OCI-LY1 (cell line): ENCODE data around the gene PAK5.

Source experiments
- H2AFZ ChIP-seq: fragments of 200-600 bp; sonication (generic), shearing (Covaris generic); 2 replicates; pipeline ENCODE4 v1.6.0; 2014; ENCODE audit warnings: antibody characterized with exemption, mild to moderate bottlenecking, low read length
- H3F3A ChIP-seq: fragments of 200-600 bp; sonication (generic), shearing (Covaris generic); 2 replicates; pipeline ENCODE4 v1.6.0; 2014; ENCODE audit warnings: mild to moderate bottlenecking, antibody characterized with exemption, low read length, moderate library complexity; ENCODE audit not compliant: insufficient read depth
- H3K27ac ChIP-seq: fragments of 200-600 bp; sonication (generic); 2 replicates; pipeline ENCODE4 v1.5.1; 2014; ENCODE audit warnings: low read length, mixed run types, mild to moderate bottlenecking, low read depth; ENCODE audit not compliant: poor library complexity, severe bottlenecking
- H3K27me3 ChIP-seq: fragments of 200-600 bp; sonication (generic); 2 replicates; pipeline ENCODE4 v1.6.0; 2014; ENCODE audit warnings: antibody characterized with exemption, mild to moderate bottlenecking, low read length, moderate library complexity; ENCODE audit not compliant: insufficient read depth
- H3K36me3 ChIP-seq: fragments of 200-600 bp; sonication (generic); 2 replicates; pipeline ENCODE4 v1.6.1; 2014; ENCODE audit warnings: mild to moderate bottlenecking, antibody characterized with exemption, low read length, moderate library complexity, mixed read lengths; ENCODE audit not compliant: insufficient read depth
- H3K4me1 ChIP-seq: fragments of 200-600 bp; sonication (generic); 2 replicates; pipeline ENCODE4 v1.5.1; 2014; ENCODE audit warnings: mild to moderate bottlenecking, low read length, moderate library complexity; ENCODE audit not compliant: insufficient read depth, severe bottlenecking
- H3K4me2 ChIP-seq: fragments of 200-600 bp; sonication (generic), shearing (Covaris generic); 2 replicates; pipeline ENCODE4 v1.6.1; 2014; ENCODE audit warnings: low read length
- H3K4me3 ChIP-seq: fragments of 200-600 bp; sonication (generic); 2 replicates; pipeline ENCODE4 v1.5.1; 2014; ENCODE audit warnings: low read length, low read depth, mild to moderate bottlenecking, mixed read lengths; ENCODE audit not compliant: poor library complexity, severe bottlenecking
- H3K79me2 ChIP-seq: fragments of 200-600 bp; shearing (Covaris generic); 2 replicates; pipeline ENCODE4 v1.6.1; 2016; ENCODE audit warnings: mixed run types, low read length, mixed read lengths; ENCODE audit not compliant: insufficient read depth
- H3K9ac ChIP-seq: fragments of 200-600 bp; sonication (generic), shearing (Covaris generic); 2 replicates; pipeline ENCODE4 v1.6.1; 2014; ENCODE audit warnings: mild to moderate bottlenecking, low read length, mixed read lengths
- H3K9me2 ChIP-seq: fragments of 200-600 bp; sonication (generic), shearing (Covaris generic); 2 replicates; pipeline ENCODE4 v1.6.1; 2014; ENCODE audit warnings: low read depth, mild to moderate bottlenecking, low read length, mixed read lengths
- H3K9me3 ChIP-seq: fragments of 200-600 bp; shearing (Covaris generic); 2 replicates; pipeline ENCODE4 v1.6.1; 2014; ENCODE audit warnings: low read length, mixed read lengths
- H4K20me1 ChIP-seq: fragments of 200-600 bp; sonication (generic), shearing (Covaris generic); 2 replicates; pipeline ENCODE4 v1.6.0; 2016; ENCODE audit warnings: mild to moderate bottlenecking, low read length; ENCODE audit not compliant: insufficient read depth
- CTCF ChIP-seq: fragments of 200-600 bp; sonication (generic), shearing (Covaris generic); IDR thresholded peaks from 2 replicates; pipeline ENCODE4 v1.5.1; 2017; ENCODE audit warnings: mild to moderate bottlenecking, antibody characterized with exemption, low read length, moderate library complexity, mixed read lengths
- EZH2 ChIP-seq: fragments of 200-600 bp; sonication (generic), shearing (Covaris generic); IDR thresholded peaks from 2 replicates; pipeline ENCODE4 v1.8.0; 2017; ENCODE audit warnings: borderline replicate concordance, mixed run types, mild to moderate bottlenecking, antibody characterized with exemption, low read length, moderate library complexity, mixed read lengths

PAK5 gene

GRCh38 chr20:9711872-9712271 is 127.0 kb downstream of the PAK5 start:
- Histone ChIP-seq H3K9ac (no peak overlapping the region), H3K27me3 (no peaks in the 10 kb centered on the region), H3F3A (no peaks in the 10 kb centered on the region), H3K27ac (no peak overlapping the region), H3K36me3 (no peaks in the 10 kb centered on the region), H3K9me2 (no peaks in the 10 kb centered on the region), H3K9me3 (no peaks in the 10 kb centered on the region), H3K4me2 (no peak overlapping the region), H3K79me2 (no peaks in the 10 kb centered on the region), H4K20me1 (no peaks in the 10 kb centered on the region), H3K4me3 (no peak overlapping the region), H3K4me1 (no peaks in the 10 kb centered on the region), H2AFZ (no peak overlapping the region)
- TF ChIP-seq EZH2 (no peak), CTCF (no peak)

- H3K36me3 ChIP-seq: no peaks in the 10 kb centered on the region
- H3K9me3 ChIP-seq: no peaks in the 10 kb centered on the region
- no peaks in the 10 kb centered on the region for H3K79me2 ChIP-seq
- no peaks in the 10 kb centered on the region for H3K9me2 ChIP-seq
- H2AFZ ChIP-seq: no peak overlapping the region
- no peak overlapping the region for H3K9ac ChIP-seq
- no peaks in the 10 kb centered on the region for H3K27me3 ChIP-seq
- H3K4me1 ChIP-seq: no peaks in the 10 kb centered on the region
- H3K4me3 ChIP-seq: no peak overlapping the region
- H3F3A ChIP-seq: no peaks in the 10 kb centered on the region
- H3K27ac ChIP-seq: no peak overlapping the region
- no peak for TF ChIP-seq EZH2
- TF ChIP-seq CTCF: no peak
- no peak overlapping the region for H3K4me2 ChIP-seq
- H4K20me1 ChIP-seq: no peaks in the 10 kb centered on the region
These were observed 128.2 kb downstream of the PAK5 start for GRCh38 chr20:9710685-9711084.

- no peak for TF ChIP-seq EZH2
- TF ChIP-seq CTCF: no peak
- H3K9me2 ChIP-seq: no peaks in the 10 kb centered on the region
- no peak overlapping the region for H3K4me2 ChIP-seq
- H3K9me3 ChIP-seq: no peaks in the 10 kb centered on the region
- H3K4me1 ChIP-seq: no peaks in the 10 kb centered on the region
- no peaks in the 10 kb centered on the region for H3K36me3 ChIP-seq
- no peak overlapping the region for H3K27ac ChIP-seq
- H3K9ac ChIP-seq: no peak overlapping the region
- no peaks in the 10 kb centered on the region for H4K20me1 ChIP-seq
- H3K4me3 ChIP-seq: no peak overlapping the region
- no peaks in the 10 kb centered on the region for H3K27me3 ChIP-seq
- H3K79me2 ChIP-seq: no peaks in the 10 kb centered on the region
- no peaks in the 10 kb centered on the region for H3F3A ChIP-seq
- no peak overlapping the region for H2AFZ ChIP-seq
These were observed 133.0 kb downstream of the PAK5 start for GRCh38 chr20:9705722-9706476.
